RCC 7860 (cell line): ENCODE results near the gene SCAMP5.
A peak's percentile ranks its signal among the peaks of the same experiment; 100 is the strongest.

Experiments used
- DNase-seq: peaks from one replicate; pipeline ENCODE4 v3.0.0-alpha.2; 2015; ENCODE audit warnings: low spot score
- FAIRE-seq: peaks from 2 replicates; lab custom pipeline; 2012; peaks lifted over from hg19 to GRCh38; lab: Jason Lieb, UNC

Gene SCAMP5

GRCh38 chr15:75021341-75021740 lies 26.0 kb downstream of the SCAMP5 start:
- no peak for FAIRE-seq

GRCh38 chr15:75022783-75023180 lies 27.4 kb downstream of the SCAMP5 start:
- DNase-seq: no peak
- no peak for FAIRE-seq

More at GRCh38 chr15:75021341-75021740, 26.0 kb downstream of the SCAMP5 start:
- DNase-seq: no peak

GRCh38 chr15:75023181-75023871 lies 28.0 kb downstream of the SCAMP5 start, which contains the start of gene PPCDC:
PPCDC (plus strand) TSS chr15:75023590; CDS start chr15:75028319, 4,729 bp downstream.
- FAIRE-seq (peak; percentile 76), DNase-seq (peak; percentile 91)

- no peak for FAIRE-seq
- no peak for DNase-seq
Measured at GRCh38 chr15:75023872-75024636, 28.7 kb downstream of the SCAMP5 start.

GRCh38 chr15:75025107-75025506 lies 29.7 kb downstream of the SCAMP5 start:
- no peak for FAIRE-seq
- DNase-seq: no peak

- no peak for DNase-seq
Measured at GRCh38 chr15:75025548-75026260, 30.3 kb downstream of the SCAMP5 start.

GRCh38 chr15:75027551-75027950 lies 32.2 kb downstream of the SCAMP5 start:
- no peak for DNase-seq
- no peak for FAIRE-seq

More at GRCh38 chr15:75025548-75026260, 30.3 kb downstream of the SCAMP5 start:
- no peak for FAIRE-seq

- DNase-seq (no peak), FAIRE-seq (no peak)
Measured at GRCh38 chr15:75028991-75029377, 33.6 kb downstream of the SCAMP5 start.

GRCh38 chr15:75029378-75030022 lies 34.1 kb downstream of the SCAMP5 start:
- DNase-seq (peak; percentile 46), FAIRE-seq (no peak)

- DNase-seq (no peak), FAIRE-seq (no peak)
Measured at GRCh38 chr15:75030023-75030413, 34.7 kb downstream of the SCAMP5 start.

GRCh38 chr15:75030424-75030823 lies 35.1 kb downstream of the SCAMP5 start:
- no peak for FAIRE-seq
- no peak for DNase-seq

GRCh38 chr15:75031848-75032247 lies 36.5 kb downstream of the SCAMP5 start:
- DNase-seq: no peak

GRCh38 chr15:75032395-75032794 lies 37.0 kb downstream of the SCAMP5 start:
- DNase-seq (no peak), FAIRE-seq (no peak)

More at GRCh38 chr15:75031848-75032247, 36.5 kb downstream of the SCAMP5 start:
- no peak for FAIRE-seq

- FAIRE-seq (no peak), DNase-seq (no peak)
Measured at GRCh38 chr15:75033809-75034208, 38.4 kb downstream of the SCAMP5 start.

- no peak for FAIRE-seq
- DNase-seq: no peak
Measured at GRCh38 chr15:75034615-75035014, 39.3 kb downstream of the SCAMP5 start.

- FAIRE-seq (no peak), DNase-seq (peak; percentile 18)
Measured at GRCh38 chr15:75036212-75036616, 40.9 kb downstream of the SCAMP5 start.

- DNase-seq (no peak), FAIRE-seq (no peak)
Measured at GRCh38 chr15:75037685-75038084, 42.3 kb downstream of the SCAMP5 start.

- no peak for FAIRE-seq
- DNase-seq: no peak
Measured at GRCh38 chr15:75038231-75038630, 42.9 kb downstream of the SCAMP5 start.

- peak; percentile 97 for DNase-seq
- peak; percentile 62 for FAIRE-seq
Measured at GRCh38 chr15:75042730-75043508, 47.6 kb downstream of the SCAMP5 start.
